Activated naive CD8-positive, alpha-beta T cell treated with anti-CD3 and anti-CD28 coated beads, Interleukin-2, amount 50 U/mL, for 16 hours (primary cell): ENCODE measurements around the gene MMP24OS.

ENCODE experiments used
- DNase-seq: peaks from one replicate; pipeline ENCODE4 v3.0.0-alpha.2; 2020; ENCODE audit warnings: low read depth, low spot score

The MMP24OS gene

DNA sequence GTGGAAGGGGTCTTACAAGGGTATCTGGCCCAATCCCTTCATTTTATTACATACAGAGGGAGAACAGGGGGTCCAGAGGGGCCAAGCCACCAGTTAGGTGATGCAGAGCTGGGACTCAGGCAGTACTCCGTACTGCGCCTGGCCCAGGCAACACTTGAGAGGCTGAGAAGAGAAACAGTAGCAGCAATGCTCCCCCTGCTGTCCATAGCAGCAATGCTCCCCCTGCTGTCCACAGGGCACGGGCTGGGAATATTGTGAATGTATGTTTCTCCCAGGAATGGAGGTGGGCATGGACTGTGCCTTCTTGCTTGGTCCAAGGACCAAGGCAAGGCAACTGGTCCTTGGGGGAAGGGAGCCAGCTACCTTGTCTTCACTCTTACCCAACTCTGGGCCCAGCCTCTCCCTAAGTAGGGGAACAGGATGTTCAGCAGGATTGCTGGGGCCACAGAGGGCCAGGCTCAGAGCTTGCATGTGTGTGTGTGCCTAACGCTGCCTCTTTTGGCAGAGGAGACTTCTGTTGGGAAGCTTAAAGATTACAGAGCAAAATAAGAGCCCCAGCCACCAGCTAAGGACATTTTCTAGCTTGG lies 29.1 kb upstream of the MMP24OS start:
- DNase-seq = no peak

- DNase-seq = peak; percentile 9
Observed at GRCh38 chr20:35305682-35306556, 28.0 kb upstream of the MMP24OS start.

DNA sequence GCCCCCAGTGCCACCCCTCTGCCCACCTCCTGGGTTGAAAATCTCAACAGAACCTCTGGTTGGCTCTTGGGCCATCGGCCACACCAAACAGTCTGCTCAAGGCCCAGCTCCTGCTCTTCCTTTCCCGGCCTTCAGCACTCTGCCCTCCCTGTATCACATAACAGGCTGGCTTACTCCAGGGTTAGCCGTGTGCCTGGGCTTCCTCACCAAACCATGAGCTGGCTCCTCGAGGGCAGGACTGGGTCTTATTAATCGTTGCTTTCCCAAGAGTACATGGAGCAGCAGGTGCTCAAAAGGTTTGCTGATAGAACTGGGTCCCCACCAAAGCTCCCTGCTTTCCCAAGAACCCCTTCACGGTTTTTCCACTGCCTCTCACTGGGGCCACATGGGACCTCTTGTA lies 27.0 kb upstream of the MMP24OS start:
- DNase-seq = no peak

- peak; percentile 64 for DNase-seq
Observed at GRCh38 chr20:35303735-35304491, 26.0 kb upstream of the MMP24OS start.

DNA sequence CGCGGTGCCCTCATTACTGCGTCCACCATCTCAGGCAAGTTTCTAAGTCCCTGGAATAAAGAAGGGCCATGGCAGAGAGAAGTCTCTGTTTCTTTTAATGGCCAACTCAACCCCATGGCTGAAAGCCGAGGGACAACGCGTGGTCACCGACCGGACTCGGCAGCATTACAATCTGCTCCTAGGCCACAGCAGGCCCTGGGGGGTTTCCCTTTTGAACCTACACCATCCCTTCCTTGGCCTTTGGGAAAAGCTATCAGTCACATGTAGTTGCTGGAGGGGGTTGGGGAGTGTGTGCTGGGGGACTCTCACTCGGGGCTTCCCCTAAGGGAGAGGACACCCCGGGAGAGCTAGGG lies 25.4 kb upstream of the MMP24OS start:
- DNase-seq = no peak

DNA sequence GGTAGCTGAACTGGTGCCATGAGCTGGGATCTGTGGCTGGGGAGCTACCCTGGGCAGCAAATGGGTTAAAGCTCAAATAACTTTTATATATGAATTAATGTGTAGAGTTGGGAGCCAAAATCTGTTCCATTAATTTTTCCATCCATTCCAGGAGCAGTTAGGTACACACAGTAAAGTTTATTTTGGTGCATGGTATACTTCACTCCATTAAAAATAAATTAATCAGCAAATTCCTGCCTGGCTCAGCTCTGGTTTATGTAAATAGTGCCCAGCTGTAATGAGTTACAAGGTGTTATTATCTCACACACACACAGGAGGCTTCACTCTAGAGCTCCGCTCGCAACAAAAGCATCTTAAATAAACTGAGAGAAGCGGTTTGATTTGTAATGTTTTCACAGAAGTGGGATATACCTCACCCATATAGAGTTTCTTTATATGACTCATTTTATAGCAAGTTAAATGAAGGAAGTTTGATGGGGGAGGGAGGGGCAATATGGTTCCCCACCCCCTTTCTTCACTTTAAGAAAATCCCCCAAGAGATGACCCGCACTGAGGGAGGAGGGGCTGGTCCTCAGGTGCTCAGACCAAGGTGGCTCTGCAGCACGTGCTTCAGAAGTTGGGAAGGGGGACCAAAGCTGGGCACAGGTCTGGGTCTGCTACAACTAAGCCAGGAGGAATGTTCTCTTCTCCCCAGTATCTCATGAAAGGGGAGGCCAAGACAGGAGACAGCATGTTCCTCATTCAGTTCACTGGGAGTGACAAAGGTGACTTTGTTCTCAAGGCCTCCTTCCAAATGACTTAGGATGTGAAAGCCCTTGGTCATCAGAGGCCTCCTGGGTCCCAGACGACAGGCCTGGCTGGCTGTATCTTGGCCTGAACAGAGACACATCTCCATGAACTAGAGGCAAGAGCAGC lies 24.8 kb upstream of the MMP24OS start:
- no peak for DNase-seq

- DNase-seq = no peak
Observed at GRCh38 chr20:35301426-35301825, 23.5 kb upstream of the MMP24OS start.

GRCh38 chr20:35300469-35301262 lies 22.7 kb upstream of the MMP24OS start:
- DNase-seq = no peak

- no peak for DNase-seq
Observed at GRCh38 chr20:35299780-35300179, 21.9 kb upstream of the MMP24OS start.

DNA sequence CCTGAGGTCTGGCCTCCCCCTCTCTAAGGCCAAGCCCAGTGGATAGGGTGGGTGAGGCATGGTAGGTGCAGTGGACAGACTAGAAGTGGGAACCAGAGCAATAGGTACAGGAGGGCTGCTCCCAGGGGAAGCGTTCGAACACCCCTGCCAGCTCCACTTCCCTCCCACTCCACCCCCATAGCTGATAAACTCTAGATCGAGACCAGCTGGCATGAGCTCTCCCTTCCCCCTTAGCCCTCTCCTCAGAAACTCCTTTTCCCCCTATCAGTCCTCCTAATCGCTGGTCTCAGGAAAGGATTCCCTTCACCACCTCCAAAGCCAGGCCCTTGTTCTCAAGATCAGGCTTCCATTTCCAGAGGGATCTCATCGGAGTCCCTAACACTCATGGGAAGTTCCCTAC lies 20.3 kb upstream of the MMP24OS start:
- DNase-seq = no peak

DNA sequence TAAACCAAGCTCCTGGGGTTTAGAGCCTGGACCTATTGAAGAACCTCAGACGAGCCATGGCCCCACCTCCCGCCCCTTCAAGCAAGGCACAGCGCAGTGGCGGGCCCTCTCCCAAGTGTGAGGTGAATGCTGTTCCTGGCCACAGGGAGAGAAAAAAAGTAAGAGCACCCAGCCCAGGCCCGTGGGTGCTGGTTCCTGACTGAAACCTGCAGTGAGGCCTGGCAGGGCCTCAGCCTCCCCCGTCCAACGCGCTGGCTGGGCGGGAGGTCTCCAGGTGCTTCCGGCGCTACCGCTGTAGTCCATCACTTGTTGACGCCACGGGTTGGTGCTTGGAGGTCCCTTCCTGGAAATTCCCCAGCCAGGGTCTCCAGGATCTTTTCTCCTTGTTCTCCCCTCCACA lies 19.8 kb upstream of the MMP24OS start:
- DNase-seq = no peak

GRCh38 chr20:35297155-35297554 lies 19.2 kb upstream of the MMP24OS start:
- DNase-seq = no peak

DNA sequence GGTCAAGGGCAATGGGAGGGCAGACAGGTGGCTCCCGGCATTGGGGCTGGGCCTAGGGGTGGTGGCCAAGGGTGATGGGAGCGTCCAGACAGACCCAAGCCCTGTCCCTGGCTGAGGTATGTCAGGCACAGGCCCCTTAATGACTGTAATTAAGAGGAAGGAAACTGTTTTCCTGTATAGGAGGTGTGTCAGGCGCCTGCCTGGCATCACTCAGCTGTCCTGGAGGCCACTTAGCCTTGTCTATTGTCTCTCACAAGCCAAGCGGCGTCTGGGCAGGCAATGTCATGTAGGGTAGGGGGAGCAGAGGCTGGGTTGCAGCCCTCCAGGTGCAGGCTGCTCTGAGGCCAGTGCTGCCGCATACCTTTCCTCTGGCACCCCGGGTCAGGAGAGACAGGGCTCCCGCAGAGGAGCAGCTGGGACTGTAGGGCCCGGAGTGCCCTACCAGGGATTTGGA lies 18.2 kb upstream of the MMP24OS start:
- DNase-seq = no peak

GRCh38 chr20:35295674-35296073 lies 17.8 kb upstream of the MMP24OS start:
- no peak for DNase-seq

DNA sequence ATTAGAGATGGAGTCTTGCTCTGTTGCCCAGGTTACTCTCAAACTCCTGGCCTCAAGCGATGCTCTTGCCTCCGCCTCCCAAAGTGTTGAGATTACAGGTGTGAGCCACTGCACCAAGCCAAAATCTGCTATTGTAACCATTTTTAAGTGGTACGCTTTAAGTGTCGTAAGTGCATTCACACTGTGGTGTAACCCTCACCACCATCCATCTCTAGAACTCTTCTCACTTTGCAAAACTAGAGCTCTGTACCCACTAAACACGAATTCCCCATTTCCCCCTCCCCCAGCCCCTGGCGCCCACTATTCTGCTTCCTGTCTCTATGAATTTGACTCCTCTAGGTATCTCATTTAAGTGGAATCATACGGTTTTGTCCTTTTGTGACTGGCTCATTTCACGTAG lies 17.1 kb upstream of the MMP24OS start:
- no peak for DNase-seq

GRCh38 chr20:35294293-35294685 lies 16.4 kb upstream of the MMP24OS start:
- no peak for DNase-seq

GRCh38 chr20:35293303-35294292 lies 15.7 kb upstream of the MMP24OS start:
- no peak for DNase-seq

DNA sequence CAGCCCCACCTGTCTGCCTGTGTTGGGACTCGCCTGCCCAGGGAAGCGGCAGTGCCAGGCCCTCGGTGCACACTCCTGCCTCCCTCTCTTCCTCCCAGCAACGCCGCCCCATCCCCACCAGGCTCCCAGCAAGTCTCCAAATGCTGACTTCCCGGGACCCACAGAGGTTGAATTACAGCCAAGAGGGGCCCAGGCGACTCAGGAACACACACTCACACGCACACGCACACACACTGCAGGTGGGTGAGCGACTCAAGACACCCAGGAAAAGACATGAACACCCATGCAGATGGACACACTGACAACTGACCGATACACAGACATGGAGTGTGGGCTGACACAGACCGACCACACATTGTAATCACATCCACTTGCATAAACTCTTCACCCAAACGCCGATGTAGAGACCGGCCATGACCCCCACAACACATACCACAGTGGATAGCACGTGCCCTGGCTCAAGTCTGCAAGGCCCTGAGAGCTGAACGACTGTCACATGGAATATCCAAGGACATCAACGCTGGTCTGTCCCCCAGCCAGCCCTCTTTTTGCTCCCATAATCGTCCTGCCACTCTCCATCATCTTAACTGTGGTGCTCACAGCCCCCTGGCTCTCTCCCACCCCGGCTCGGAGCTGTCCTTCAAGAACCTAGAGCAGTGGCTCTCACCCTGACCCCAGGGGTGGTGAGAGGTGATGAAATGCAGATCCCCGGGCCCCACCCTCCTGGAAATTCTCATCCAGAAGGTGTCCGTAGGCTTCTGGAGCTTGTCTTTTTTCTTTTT lies 14.8 kb upstream of the MMP24OS start:
- DNase-seq = no peak
